Measurements from ENCODE around the gene SAP30BP. TPM values are rescaled to one million over a fixed set of nuclear protein-coding genes. Genes with fewer than 3 reads are reported as not detected.

The SAP30BP gene
- polyA plus RNA-seq, 1 donor from 2014 or later: 119 TPM

DNA sequence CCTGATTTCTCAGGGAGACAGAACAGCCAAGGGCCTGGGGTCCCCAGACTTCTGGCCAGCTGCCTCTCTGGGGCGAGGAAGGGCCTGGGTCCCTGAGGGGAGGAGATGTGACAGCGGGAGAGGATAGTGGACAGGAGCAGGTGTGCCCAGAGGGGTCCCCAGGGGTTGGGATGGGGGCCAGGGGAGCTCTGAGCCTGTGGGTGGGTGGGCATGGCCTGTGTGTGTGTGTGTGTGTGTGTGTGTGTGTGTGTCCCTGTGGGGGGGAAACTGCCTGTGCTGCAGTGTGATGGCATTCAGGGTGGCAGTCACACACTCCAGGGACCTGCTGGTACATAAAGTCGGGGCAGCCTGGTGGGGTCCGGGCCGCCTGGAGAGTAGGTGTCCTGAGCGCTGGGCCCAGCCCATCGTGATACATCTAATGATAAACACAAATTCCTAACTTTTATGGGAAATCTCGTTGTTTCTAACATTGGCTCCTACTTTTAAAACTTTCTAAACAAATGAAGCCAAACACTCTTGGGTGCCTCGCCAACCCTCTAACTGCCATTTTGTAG is 55.5 kb downstream of the SAP30BP start:
- H3K27ac Mint-ChIP-seq: peak overlapping the region in 1 of 3 donors; percentile 23
- peaks cover 3% of the 10 kb centered on the region for H3K27me3 Mint-ChIP-seq
- H3K4me3 Mint-ChIP-seq: peak overlapping the region in 3 of 4 donors; percentile 38 to 63 (median 41)
- no peaks in the 10 kb centered on the region for H3K9me3 Mint-ChIP-seq
- no peaks in the 10 kb centered on the region for H3K36me3 Mint-ChIP-seq
- H3K4me1 Mint-ChIP-seq: peaks cover 0 to 4% (median 3%) of the 10 kb centered on the region in 3 donors

DNA sequence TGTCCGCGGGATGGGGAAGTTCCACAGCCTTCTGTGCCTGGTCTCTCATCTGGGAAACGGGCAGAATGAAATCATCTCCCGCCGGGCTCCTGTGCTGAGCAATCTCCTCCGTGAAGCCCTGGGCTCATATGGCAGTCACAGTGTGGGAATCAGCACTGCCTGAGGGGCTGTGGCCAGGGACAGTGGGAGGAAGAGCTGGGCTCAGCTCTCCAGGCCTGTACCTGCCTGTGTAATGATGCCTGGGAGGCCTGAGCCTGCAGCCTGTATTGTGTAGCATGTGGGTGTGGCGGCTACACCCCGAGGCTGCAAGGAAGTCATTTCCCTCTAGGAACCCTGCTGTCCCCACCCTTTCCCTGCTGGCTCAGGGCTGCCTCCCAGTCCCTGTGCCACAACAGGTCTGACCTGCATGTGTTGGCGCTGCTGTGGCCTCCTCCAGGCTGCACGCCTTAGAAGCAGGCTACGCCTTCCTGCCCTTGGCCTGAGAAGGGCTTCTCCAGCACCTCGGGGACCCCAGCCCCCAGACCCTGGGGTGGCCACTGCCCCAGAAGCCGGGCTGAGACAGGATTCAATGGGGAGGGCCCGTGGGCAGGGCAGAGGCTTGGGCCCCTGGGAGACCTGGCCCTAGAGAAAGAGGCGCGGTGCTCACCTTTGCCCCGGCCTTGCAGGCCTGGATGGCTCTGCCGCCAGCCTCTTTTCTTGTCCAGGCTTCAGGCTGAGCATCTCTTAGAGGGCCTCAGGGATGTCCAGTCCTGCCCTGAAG is 56.2 kb downstream of the SAP30BP start:
- H3K36me3 Mint-ChIP-seq: no peaks in the 10 kb centered on the region
- no peak overlapping the region for H3K27ac Mint-ChIP-seq
- H3K4me3 Mint-ChIP-seq: peak overlapping the region in 3 of 4 donors; percentile 38 to 63 (median 41)
- H3K4me1 Mint-ChIP-seq: peaks cover 0 to 4% (median 3%) of the 10 kb centered on the region in 3 donors
- H3K27me3 Mint-ChIP-seq: peaks cover 3% of the 10 kb centered on the region
- no peaks in the 10 kb centered on the region for H3K9me3 Mint-ChIP-seq

DNA sequence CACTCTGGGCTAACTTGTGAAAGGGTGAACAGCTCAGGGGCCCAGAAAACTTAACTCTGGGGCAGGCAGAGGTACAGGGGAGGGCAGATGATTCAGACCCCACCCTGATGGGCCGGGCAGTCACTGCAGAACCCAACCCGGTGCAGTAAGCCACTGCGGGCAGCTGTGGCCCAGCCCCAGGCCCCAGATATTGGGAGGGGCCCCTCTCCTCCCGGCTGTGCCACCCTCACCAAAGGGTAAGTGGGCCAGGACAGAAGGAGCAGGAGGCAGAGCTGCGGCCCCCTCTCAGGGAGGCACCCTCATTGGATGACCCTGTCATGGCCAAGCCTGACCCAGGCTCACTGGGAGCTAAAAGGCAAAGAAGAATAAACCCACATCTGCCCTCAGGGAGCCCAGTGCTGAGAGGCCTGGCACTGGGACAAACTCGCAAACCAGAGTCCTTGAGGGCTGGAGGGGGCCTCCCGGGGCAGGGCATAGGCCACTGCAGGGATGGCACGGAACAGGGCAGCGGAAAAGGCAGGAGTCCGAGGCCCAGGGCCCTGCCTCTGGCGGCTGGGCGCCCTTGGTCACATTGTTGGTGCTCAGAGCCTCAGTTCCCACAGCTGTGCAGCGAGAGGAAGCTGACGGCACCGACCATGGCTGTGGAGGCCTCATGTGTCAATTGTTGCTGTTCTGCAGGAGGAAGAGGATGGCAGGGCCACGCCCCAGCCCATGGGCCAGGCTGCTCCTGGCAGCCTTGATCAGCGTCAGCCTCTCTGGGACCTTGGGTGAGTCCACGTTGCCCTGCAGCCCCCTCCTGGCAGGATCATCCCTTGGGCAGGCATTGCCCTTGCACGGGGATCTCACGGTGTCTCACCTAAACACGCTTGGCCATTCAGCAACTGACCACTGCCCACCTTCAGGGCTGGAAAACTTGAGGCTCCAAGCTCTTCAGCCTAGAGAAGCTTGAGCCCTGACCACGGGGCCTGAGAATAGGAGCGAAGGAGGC is 57.2 kb downstream of the SAP30BP start:
- no peak overlapping the region for H3K27ac Mint-ChIP-seq
- no peaks in the 10 kb centered on the region for H3K36me3 Mint-ChIP-seq
- no peaks in the 10 kb centered on the region for H3K9me3 Mint-ChIP-seq
- H3K4me3 Mint-ChIP-seq: no peak overlapping the region
- peaks cover 3% of the 10 kb centered on the region for H3K27me3 Mint-ChIP-seq
- H3K4me1 Mint-ChIP-seq: peaks cover 0 to 4% (median 3%) of the 10 kb centered on the region in 3 donors

DNA sequence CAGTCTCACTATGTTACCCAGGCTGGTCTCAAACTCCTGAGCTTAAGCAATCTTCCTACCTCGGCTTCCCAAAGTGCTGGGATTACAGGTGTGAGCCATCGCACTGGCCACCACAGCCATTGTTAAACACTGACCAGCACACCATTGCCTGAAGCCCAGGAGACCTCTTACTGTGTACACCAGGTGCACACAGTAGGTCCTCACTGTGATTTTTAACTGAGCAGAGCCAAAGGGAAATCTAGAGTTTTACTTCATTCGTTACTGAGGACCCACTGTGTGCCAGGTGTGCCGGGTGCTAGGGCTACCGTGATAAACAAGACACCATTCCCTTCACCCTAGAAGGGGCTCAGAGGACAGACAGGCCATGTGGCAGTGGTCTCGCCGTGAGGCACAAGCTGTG is 58.4 kb downstream of the SAP30BP start:
- Mint-ChIP-seq H3K36me3 (no peaks in the 10 kb centered on the region), H3K27me3 (peaks cover 2% of the 10 kb centered on the region), H3K4me3 (no peak overlapping the region), H3K9me3 (no peaks in the 10 kb centered on the region), H3K27ac (no peak overlapping the region), H3K4me1 (peaks cover 0 to 2% (median 2%) of the 10 kb centered on the region in 3 donors)

DNA sequence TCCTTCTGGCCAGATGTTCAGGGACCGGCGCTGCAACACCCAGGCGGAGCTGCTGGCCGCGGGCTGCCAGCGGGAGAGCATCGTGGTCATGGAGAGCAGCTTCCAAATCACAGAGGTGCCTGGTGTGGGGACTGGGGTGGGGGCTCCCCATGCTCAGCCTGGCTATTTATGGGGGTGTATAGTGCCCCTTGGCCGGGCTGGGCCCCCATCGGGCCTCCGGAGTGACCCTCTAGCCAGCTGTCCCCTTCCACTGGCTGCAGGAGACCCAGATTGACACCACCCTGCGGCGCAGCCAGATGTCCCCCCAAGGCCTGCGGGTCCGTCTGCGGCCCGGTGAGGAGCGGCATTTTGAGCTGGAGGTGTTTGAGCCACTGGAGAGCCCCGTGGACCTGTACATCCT is 60.3 kb downstream of the SAP30BP start:
- Mint-ChIP-seq H3K4me1 (peaks cover 0 to 2% (median 0%) of the 10 kb centered on the region in 3 donors), H3K36me3 (no peaks in the 10 kb centered on the region), H3K9me3 (no peaks in the 10 kb centered on the region), H3K4me3 (no peak overlapping the region), H3K27me3 (no peaks in the 10 kb centered on the region), H3K27ac (no peak overlapping the region)

DNA sequence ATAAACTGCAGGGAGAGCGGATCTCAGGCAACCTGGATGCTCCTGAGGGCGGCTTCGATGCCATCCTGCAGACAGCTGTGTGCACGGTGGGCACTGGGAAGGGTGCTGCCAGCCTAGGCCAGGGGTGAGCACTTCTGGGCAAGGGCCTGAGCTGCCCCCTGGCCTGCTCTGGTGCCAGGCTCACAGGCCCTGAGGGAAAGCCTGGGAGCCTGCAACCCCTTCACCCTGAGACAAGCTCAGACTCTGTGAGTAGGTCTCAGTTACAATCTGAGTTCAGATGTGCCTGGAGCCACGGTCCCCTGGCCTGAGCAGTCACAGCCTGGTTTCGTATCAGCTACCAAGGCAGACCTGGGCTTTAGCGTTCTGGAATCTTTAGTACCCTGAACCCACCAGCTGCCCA is 62.2 kb downstream of the SAP30BP start:
- no peaks in the 10 kb centered on the region for H3K9me3 Mint-ChIP-seq
- no peaks in the 10 kb centered on the region for H3K27me3 Mint-ChIP-seq
- no peak overlapping the region for H3K27ac Mint-ChIP-seq
- peaks cover 1 to 3% (median 2%) of the 10 kb centered on the region in 3 donors for H3K4me1 Mint-ChIP-seq
- no peaks in the 10 kb centered on the region for H3K36me3 Mint-ChIP-seq
- no peak overlapping the region for H3K4me3 Mint-ChIP-seq

GRCh38 chr17:75730065-75730464 is 62.9 kb downstream of the SAP30BP start:
- Mint-ChIP-seq H3K36me3 (no peaks in the 10 kb centered on the region), H3K4me1 (peaks cover 6 to 8% (median 7%) of the 10 kb centered on the region in 3 donors), H3K27me3 (no peaks in the 10 kb centered on the region), H3K9me3 (no peaks in the 10 kb centered on the region), H3K27ac (no peak overlapping the region), H3K4me3 (no peak overlapping the region)

DNA sequence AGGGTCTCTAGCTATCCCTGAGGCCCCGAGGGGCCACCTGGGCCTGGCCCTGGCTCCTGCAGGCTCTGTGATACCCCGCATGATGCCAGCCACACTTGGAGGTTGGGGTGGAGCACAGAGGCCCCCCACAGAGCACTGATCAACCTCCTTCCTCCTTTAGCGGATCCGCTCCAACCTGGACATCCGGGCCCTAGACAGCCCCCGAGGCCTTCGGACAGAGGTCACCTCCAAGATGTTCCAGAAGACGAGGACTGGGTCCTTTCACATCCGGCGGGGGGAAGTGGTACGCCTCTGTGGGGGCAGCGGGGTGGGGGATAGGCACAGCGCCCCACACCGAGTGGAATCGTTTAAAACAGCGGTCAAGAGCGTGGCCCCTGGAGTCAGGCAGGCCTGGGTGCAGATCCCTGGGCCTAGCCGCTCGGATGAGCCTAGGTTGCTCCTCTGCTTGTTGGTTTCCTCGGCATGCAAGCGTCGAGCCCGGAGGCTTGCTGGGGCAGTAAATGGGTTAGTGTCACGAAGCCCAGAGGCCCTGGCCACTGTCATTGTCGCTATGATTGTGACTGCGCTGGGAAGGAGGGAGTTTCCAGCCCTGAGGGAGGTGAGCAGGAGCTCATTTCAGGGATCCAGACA is 64.1 kb downstream of the SAP30BP start:
- Mint-ChIP-seq H3K4me1 (peaks cover 7 to 10% (median 8%) of the 10 kb centered on the region in 3 donors), H3K36me3 (no peaks in the 10 kb centered on the region), H3K9me3 (no peaks in the 10 kb centered on the region), H3K27ac (no peak overlapping the region), H3K4me3 (no peak overlapping the region), H3K27me3 (no peaks in the 10 kb centered on the region)

GRCh38 chr17:75731716-75732498 is 64.8 kb downstream of the SAP30BP start:
- Mint-ChIP-seq H3K9me3 (no peaks in the 10 kb centered on the region), H3K27me3 (peaks cover 2% of the 10 kb centered on the region), H3K4me3 (no peak overlapping the region), H3K36me3 (no peaks in the 10 kb centered on the region), H3K27ac (no peak overlapping the region), H3K4me1 (peaks cover 7 to 12% (median 8%) of the 10 kb centered on the region in 3 donors)

DNA sequence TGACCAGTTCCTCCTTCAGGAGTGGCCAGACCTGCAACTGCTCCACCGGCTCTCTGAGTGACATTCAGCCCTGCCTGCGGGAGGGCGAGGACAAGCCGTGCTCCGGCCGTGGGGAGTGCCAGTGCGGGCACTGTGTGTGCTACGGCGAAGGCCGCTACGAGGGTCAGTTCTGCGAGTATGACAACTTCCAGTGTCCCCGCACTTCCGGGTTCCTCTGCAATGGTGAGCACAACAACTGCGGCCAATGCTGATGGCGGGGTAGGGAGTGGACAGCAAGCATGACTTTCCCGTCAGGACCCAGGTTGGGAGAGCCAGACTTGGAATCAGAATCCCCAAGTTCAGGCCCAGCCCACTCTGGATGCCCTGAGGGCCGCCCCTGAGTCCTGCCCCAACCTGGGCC is 66.3 kb downstream of the SAP30BP start:
- H3K27ac Mint-ChIP-seq: peak overlapping the region in 1 of 3 donors; percentile 90
- peaks cover 2% of the 10 kb centered on the region for H3K27me3 Mint-ChIP-seq
- peaks cover 7 to 16% (median 8%) of the 10 kb centered on the region in 3 donors for H3K4me1 Mint-ChIP-seq
- H3K36me3 Mint-ChIP-seq: no peaks in the 10 kb centered on the region
- H3K9me3 Mint-ChIP-seq: no peaks in the 10 kb centered on the region
- H3K4me3 Mint-ChIP-seq: no peak overlapping the region

GRCh38 chr17:75734674-75735294 is 67.6 kb downstream of the SAP30BP start:
- Mint-ChIP-seq H3K4me3 (peak overlapping the region in 1 of 4 donors; percentile 58), H3K9me3 (no peaks in the 10 kb centered on the region)

GRCh38 chr17:75736173-75736835 is 69.2 kb downstream of the SAP30BP start:
- Mint-ChIP-seq H3K27me3 (peaks cover 2% of the 10 kb centered on the region), H3K9me3 (no peaks in the 10 kb centered on the region), H3K4me3 (no peak overlapping the region), H3K36me3 (no peaks in the 10 kb centered on the region), H3K4me1 (peaks cover 7 to 16% (median 8%) of the 10 kb centered on the region in 3 donors), H3K27ac (no peak overlapping the region)

More at GRCh38 chr17:75734674-75735294, 67.6 kb downstream of the SAP30BP start:
- H3K27me3 Mint-ChIP-seq: peaks cover 2% of the 10 kb centered on the region
- H3K4me1 Mint-ChIP-seq: peaks cover 7 to 16% (median 8%) of the 10 kb centered on the region in 3 donors
- H3K36me3 Mint-ChIP-seq: no peaks in the 10 kb centered on the region
- peak overlapping the region; percentile 26 to 90 (median 32) for H3K27ac Mint-ChIP-seq

Data from IgD-negative memory B cell (primary cell).